H1 (cell line): Measurements from ENCODE around the gene MT1F. TPM values are rescaled to one million over a fixed set of nuclear protein-coding genes. Genes with fewer than 3 reads are reported as not detected.

ENCODE experiments used
- KDM5A ChIP-seq: fragments of 200-600 bp; IDR thresholded peaks from 2 replicates; pipeline ENCODE4 v1.7.1; 2012; ENCODE audit warnings: mild to moderate bottlenecking, low read length, inconsistent platforms, mixed read lengths
- polyA plus RNA-seq, 7 experiments: library from polyadenylated mRNA; depleted of rRNA in 3 of 7; stranded (reverse) in 5 of 7; unstranded in 2 of 7; fragments of >200 nt in 5 of 7; fragments of 200-250 nt in 2 of 7; gene quantifications; 1 replicate in 5 of 7; 2 replicates in 1 of 7; 4 replicates in 1 of 7; pipeline versions ENCODE4 v1.2.1 to v1.2.3, GENCODE V29; 2011 to 2013; ENCODE audit warnings: missing spikeins in 2 of 7, mixed read lengths in 2 of 7
- total RNA-seq: library from RNA; stranded (reverse); fragmentation: NEBNext Ultra II Directional; extraction: Animal tissue kit (Norgen Biotek cat#: 25700); gene quantifications from 2 replicates; pipeline ENCODE4 v1.2.1, GENCODE V29; 2021

MT1F gene
- total and polyA plus RNA-seq, 2 of the 8 experiments (the other 6 are each of a cell fraction or from before 2014, with no cell fraction given): 5.9 to 20.8 TPM

GRCh38 chr16:56690420-56691122 is 32.8 kb downstream of the MT1F start (continued):
- TF ChIP-seq KDM5A: no peak
- TF ChIP-seq, all 59 proteins: peak for 0
